A549 (cell line): ENCODE results near the gene ARPC1B. TPM values are rescaled to one million over a fixed set of nuclear protein-coding genes. Genes with fewer than 3 reads are reported as not detected.
"Not testable (repeated sequence)": the region's sequence is repeated elsewhere in the genome, so short reads cannot be mapped to it uniquely, and the experiment has no call there.

ENCODE experiments used
- ATAC-seq, 2 experiments: fragments of 200-7000 bp in 1 of 2; fragments of >200 bp in 1 of 2; cut with Nextera tagmentation in 1 of 2; cut with Tn5 transposase in 1 of 2; 3 replicates each; pipeline versions ENCODE4 v1.8.0 to v1.9.1; 2018 to 2020; ENCODE audit warnings: mild to moderate bottlenecking in 1 of 2, moderate library complexity in 1 of 2
- CTCF ChIA-PET: fragments of 300-600 bp; sonication (Branson Sonifier 250); formaldehyde crosslinking; extraction: SDS; loops from one replicate; lab custom pipeline; 2021; ENCODE audit warnings: antibody characterized with exemption, inconsistent platforms; lab: Yijun Ruan, JAX
- POLR2A ChIA-PET: fragments of 350-600 bp; formaldehyde crosslinking; extraction: SDS; loops from one replicate; lab custom pipeline; 2021; ENCODE audit warnings: antibody characterized with exemption, inconsistent platforms; lab: Yijun Ruan, JAX
- DNase-seq, 2 experiments: peaks; one replicate each; pipeline versions ENCODE4 v3.0.0 to v3.0.0-alpha.2; 2011 to 2016; ENCODE audit warnings: low read depth in 1 of 2, low spot score in 1 of 2
- FAIRE-seq: peaks from 2 replicates; lab custom pipeline; 2011; peaks lifted over from hg19 to GRCh38; lab: Jason Lieb, UNC
- H3K27ac ChIP-seq, 2 experiments: fragments of >200 bp; sonication (Bioruptor Twin); formaldehyde crosslinking; 3 replicates each; pipeline ENCODE4 v1.5.1; 2016 to 2017
- H3K4me1 ChIP-seq: fragments of >200 bp; sonication (Bioruptor Twin); formaldehyde crosslinking; 3 replicates; pipeline ENCODE4 v1.6.1; 2016
- H3K4me2 ChIP-seq: fragments of >200 bp; sonication (Bioruptor Twin); formaldehyde crosslinking; 3 replicates; pipeline ENCODE4 v1.6.1; 2016
- H3K4me3 ChIP-seq: fragments of >200 bp; sonication (Bioruptor Twin); formaldehyde crosslinking; 3 replicates; pipeline ENCODE4 v1.5.1; 2016
- H3K9me3 ChIP-seq: fragments of >200 bp; sonication (Bioruptor Twin); formaldehyde crosslinking; 3 replicates; pipeline ENCODE4 v1.6.1; 2016
- BHLHE40 ChIP-seq: IDR thresholded peaks from 2 replicates; pipeline ENCODE4 v1.6.1; 2012; ENCODE audit warnings: low read depth, low read length, inconsistent platforms
- CBX8 ChIP-seq: fragments of 200-600 bp; sonication (generic); IDR thresholded peaks from 2 replicates; pipeline ENCODE4 v1.6.1; 2016
- CHD4 ChIP-seq: fragments of 200-600 bp; sonication (generic); IDR thresholded peaks from 2 replicates; pipeline ENCODE4 v1.6.1; 2016; ENCODE audit warnings: antibody characterized with exemption, mild to moderate bottlenecking, borderline replicate concordance
- EHF ChIP-seq: fragments of 250-450 bp; sonication (Bioruptor Pico); IDR thresholded peaks from 2 replicates; pipeline ENCODE4 v1.5.0; 2020; ENCODE audit warnings: mild to moderate bottlenecking
- EHMT2 ChIP-seq: fragments of 200-600 bp; sonication (generic); IDR thresholded peaks from 2 replicates; pipeline ENCODE4 v1.6.1; 2016; ENCODE audit warnings: antibody characterized with exemption, low read depth, mild to moderate bottlenecking, moderate library complexity
- ESRRA ChIP-seq: fragments of 150-350 bp; IDR thresholded peaks from 2 replicates; pipeline ENCODE4 v1.6.1; 2014; ENCODE audit warnings: mild to moderate bottlenecking, low read length, borderline replicate concordance
- GATA3 ChIP-seq: IDR thresholded peaks from 2 replicates; pipeline ENCODE4 v1.6.1; 2012; ENCODE audit warnings: borderline replicate concordance
- HEYL ChIP-seq: fragments of 250-450 bp; sonication (Bioruptor Pico); IDR thresholded peaks from 2 replicates; pipeline ENCODE4 v1.8.0; 2021; ENCODE audit warnings: mild to moderate bottlenecking, moderate library complexity
- HOXA7 ChIP-seq: fragments of 250-450 bp; sonication (Bioruptor Pico); IDR thresholded peaks from 2 replicates; pipeline ENCODE4 v1.5.0; 2020; ENCODE audit warnings: mild to moderate bottlenecking, moderate library complexity
- HOXB13 ChIP-seq: fragments of 250-450 bp; sonication (Bioruptor Pico); IDR thresholded peaks from 2 replicates; pipeline ENCODE4 v1.5.0; 2020; ENCODE audit warnings: low read depth, mild to moderate bottlenecking, moderate library complexity
- HOXB5 ChIP-seq: fragments of 250-450 bp; sonication (Bioruptor Pico); IDR thresholded peaks from 2 replicates; pipeline ENCODE4 v1.5.0; 2020; ENCODE audit warnings: mild to moderate bottlenecking, moderate library complexity
- MAFK ChIP-seq: fragments of 450-650 bp; IDR thresholded peaks from 2 replicates; pipeline ENCODE4 v1.6.1; 2014; ENCODE audit not compliant: partially characterized antibody
- MAZ ChIP-seq: fragments of 150-350 bp; IDR thresholded peaks from 2 replicates; pipeline ENCODE4 v1.6.1; 2014; ENCODE audit warnings: antibody characterized with exemption, low read depth, low read length, borderline replicate concordance
- MYC ChIP-seq: IDR thresholded peaks from 2 replicates; pipeline ENCODE4 v1.6.1; 2012; ENCODE audit warnings: mild to moderate bottlenecking, inconsistent platforms, low read length, improper control_type of control experiment, borderline replicate concordance
- NPAS2 ChIP-seq: fragments of 250-450 bp; sonication (Bioruptor Pico); IDR thresholded peaks from 2 replicates; pipeline ENCODE4 v1.8.0; 2022; ENCODE audit warnings: mild to moderate bottlenecking, moderate library complexity, borderline replicate concordance
- POLR2A ChIP-seq: IDR thresholded peaks from 2 replicates; pipeline ENCODE4 v1.6.1; 2012; ENCODE audit warnings: mild to moderate bottlenecking, low read length
- POLR2AphosphoS2 ChIP-seq: conservative IDR thresholded peaks from 2 replicates; pipeline ENCODE4 v1.6.1; 2012; ENCODE audit warnings: low read length, improper control_type of control experiment, inconsistent platforms
- TP53 ChIP-seq: fragments of 250-450 bp; sonication (Bioruptor Pico); IDR thresholded peaks from 2 replicates; pipeline ENCODE4 v1.5.0; 2021; ENCODE audit warnings: mild to moderate bottlenecking, moderate library complexity
- ZFP36 ChIP-seq: fragments of 450-650 bp; IDR thresholded peaks from 2 replicates; pipeline ENCODE4 v1.6.1; 2014; ENCODE audit warnings: borderline replicate concordance; ENCODE audit not compliant: partially characterized antibody
- ZNF302 ChIP-seq: fragments of 250-450 bp; sonication (Bioruptor Pico); IDR thresholded peaks from 2 replicates; pipeline ENCODE4 v1.9.0; 2021; ENCODE audit warnings: inconsistent platforms, mild to moderate bottlenecking, moderate library complexity
- ZSCAN20 ChIP-seq: fragments of 250-450 bp; sonication (Bioruptor Pico); IDR thresholded peaks from 2 replicates; pipeline ENCODE4 v1.8.0; 2022; ENCODE audit warnings: mild to moderate bottlenecking, moderate library complexity
- WGBS: methylation state at CpG from one replicate; pipeline ENCODE4 v1.1.6; 2017; ENCODE audit errors: missing lambda C conversion rate; 5-methylcytosine and 5-hydroxymethylcytosine counted together
- polyA plus RNA-seq, 4 experiments: library from polyadenylated mRNA; depleted of rRNA in 3 of 4; stranded (reverse); fragments of >200 nt; fragmentation: RNase III in 1 of 4; extraction: RNeasy Plus Mini Kit Qiagen cat#74134 plus additional on column Dnase treatment in 1 of 4; gene quantifications; 2 replicates in 3 of 4; 3 replicates in 1 of 4; pipeline ENCODE4 v1.2.3, GENCODE V29; 2011 to 2017
- TF ChIP-seq, protein P1 (sequence below): fragments of 250-450 bp; sonication (Bioruptor Pico); IDR thresholded peaks from 2 replicates; pipeline ENCODE4 v1.5.0; 2020; ENCODE audit warnings: low read depth, mild to moderate bottlenecking, moderate library complexity
- TF ChIP-seq, protein P2 (sequence below): fragments of 450-650 bp; IDR thresholded peaks from 2 replicates; pipeline ENCODE4 v1.6.1; 2014; ENCODE audit warnings: antibody characterized with exemption
- TF ChIP-seq, protein P3 (sequence below): IDR thresholded peaks from 2 replicates; pipeline ENCODE4 v1.6.1; 2012
- TF ChIP-seq, protein P4 (sequence below): fragments of >200 bp; sonication (Bioruptor Twin); formaldehyde crosslinking; IDR thresholded peaks from 3 replicates; pipeline ENCODE4 v1.6.1; 2016

ARPC1B gene
- polyA plus RNA-seq, 2 of the 4 experiments (the other 2 are of a cell fraction), result 197 to 294 TPM

DNA sequence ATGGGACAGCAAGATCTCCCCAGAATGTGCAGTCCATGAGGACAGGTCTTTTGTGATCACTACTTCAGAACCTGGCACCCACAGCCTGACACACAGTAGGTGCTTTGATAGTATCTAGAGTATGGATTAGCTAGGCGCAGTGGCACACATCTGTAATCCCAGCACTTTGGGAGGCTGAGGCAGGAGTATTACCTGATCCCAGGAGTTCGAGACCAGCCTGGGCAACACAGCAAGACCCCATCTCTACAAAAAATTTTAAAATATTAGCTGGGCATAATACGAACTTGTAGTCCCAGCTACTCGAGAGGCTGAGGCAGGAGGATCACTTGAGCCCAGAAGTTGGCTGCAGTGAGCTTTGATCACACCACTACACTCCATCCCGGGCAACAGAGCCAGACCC is 22.3 kb upstream of the ARPC1B start (continued):
- no peak for TF ChIP-seq NPAS2 (CRISPR knock-in tag)
- TF ChIP-seq, protein P1, sequence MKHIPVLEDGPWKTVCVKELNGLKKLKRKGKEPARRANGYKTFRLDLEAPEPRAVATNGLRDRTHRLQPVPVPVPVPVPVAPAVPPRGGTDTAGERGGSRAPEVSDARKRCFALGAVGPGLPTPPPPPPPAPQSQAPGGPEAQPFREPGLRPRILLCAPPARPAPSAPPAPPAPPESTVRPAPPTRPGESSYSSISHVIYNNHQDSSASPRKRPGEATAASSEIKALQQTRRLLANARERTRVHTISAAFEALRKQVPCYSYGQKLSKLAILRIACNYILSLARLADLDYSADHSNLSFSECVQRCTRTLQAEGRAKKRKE (CRISPR knock-in tag), result no peak
- TF ChIP-seq, all 56 proteins: peak for 0

DNA sequence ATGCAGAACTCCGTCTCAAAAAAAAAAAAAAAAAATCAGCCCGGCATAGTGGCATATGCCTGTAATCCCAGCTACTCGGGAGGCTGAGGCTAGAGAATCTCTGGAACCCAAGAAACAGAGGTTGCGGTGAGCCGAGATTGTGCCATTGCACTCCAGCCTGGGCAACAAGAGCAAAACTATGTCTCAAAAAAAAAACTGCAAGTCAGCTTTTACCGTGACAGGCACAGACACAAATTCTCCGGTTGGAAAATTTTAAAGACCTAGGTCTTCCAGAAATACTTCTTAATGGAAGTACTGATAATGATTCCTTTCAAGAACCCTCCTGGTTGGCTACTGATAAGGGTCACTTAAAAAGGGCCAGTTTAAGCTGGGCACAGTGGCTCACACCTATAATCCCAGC is 19.4 kb upstream of the ARPC1B start:
- 91% methylated on average over 7 of the region's 7 CpGs for whole genome bisulfite sequencing
- Histone ChIP-seq H3K4me2 (no peak overlapping the region), H3K27ac (no peak overlapping the region), H3K4me3 (no peak overlapping the region), H3K4me1 (no peaks in the 10 kb centered on the region), H3K9me3 (no peaks in the 10 kb centered on the region)
- TF ChIP-seq CBX8, result no peak
- no peak for TF ChIP-seq TP53 (CRISPR knock-in tag)
- TF ChIP-seq HOXB5 (CRISPR knock-in tag), result no peak
- TF ChIP-seq HOXB13, result no peak
- TF ChIP-seq ZNF302 (CRISPR knock-in tag), result no peak
- TF ChIP-seq MAFK, result peak; percentile 70
- CTCF ChIA-PET, result interaction anchor here (1.6 to 2.3 kb wide), 3 partner anchors 12 to 42 kb away, joined by 3 to 4 read pairs (median 4); no protein-coding TSS in a partner anchor
- no peak for DNase-seq
- POLR2A ChIA-PET, result no interaction called here
- ATAC-seq, result no peak
- no peak for FAIRE-seq

DNA sequence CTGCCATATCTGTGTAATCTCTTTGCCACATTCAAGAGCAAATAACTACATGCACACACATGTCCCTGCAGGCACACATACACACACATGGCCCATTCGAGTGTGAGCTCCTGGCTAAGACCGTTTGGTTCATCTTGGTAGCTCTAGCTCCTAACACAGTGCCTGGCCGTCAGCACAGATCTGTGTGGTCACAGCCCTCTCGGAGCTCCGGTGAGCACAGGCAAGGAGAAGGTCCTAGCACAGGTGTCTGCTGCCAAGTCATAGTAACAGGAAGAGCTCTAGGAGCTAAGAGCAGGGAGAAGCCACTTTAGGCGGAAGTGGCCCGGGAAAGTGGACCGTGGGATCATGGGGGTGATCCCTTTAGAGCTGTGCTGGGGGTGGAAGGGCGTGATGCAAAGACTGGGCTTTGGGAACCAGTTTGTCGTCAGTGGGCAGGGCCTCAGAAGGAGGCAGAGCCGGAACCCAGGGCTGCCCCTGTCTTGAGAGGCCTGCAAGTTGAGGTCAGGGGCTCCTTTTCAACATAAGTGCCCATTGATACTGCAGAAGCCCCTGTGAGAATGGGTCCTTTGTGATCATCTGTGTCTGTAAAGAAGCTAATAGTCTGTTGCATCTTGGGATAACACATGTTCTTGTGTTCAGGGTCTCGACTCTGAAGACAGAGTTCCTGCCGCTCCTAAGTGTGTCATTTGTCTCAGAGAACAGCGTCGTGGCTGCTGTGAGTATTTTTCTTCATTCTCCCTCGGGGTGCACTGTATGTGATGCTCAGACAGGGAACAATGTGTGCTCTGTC is 16.6 kb upstream of the ARPC1B start:
- ChIA-PET POLR2A (interaction anchor here (0.6 to 1.0 kb wide), 2 partner anchors 17 to 30 kb away, joined by 3 to 6 read pairs; no protein-coding TSS in a partner anchor), CTCF (interaction anchor here (0.6 to 0.8 kb wide), 2 partner anchors 29 to 341 kb away, joined by 3 read pairs; no protein-coding TSS in a partner anchor)
- Histone ChIP-seq H3K9me3 (no peaks in the 10 kb centered on the region), H3K4me2 (no peak overlapping the region), H3K4me3 (no peak overlapping the region), H3K27ac (no peak overlapping the region), H3K4me1 (no peaks in the 10 kb centered on the region)
- no peak for TF ChIP-seq HOXB5 (CRISPR knock-in tag)
- TF ChIP-seq ZFP36, result no peak
- TF ChIP-seq, protein P2, sequence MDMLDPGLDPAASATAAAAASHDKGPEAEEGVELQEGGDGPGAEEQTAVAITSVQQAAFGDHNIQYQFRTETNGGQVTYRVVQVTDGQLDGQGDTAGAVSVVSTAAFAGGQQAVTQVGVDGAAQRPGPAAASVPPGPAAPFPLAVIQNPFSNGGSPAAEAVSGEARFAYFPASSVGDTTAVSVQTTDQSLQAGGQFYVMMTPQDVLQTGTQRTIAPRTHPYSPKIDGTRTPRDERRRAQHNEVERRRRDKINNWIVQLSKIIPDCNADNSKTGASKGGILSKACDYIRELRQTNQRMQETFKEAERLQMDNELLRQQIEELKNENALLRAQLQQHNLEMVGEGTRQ, result no peak
- no peak for TF ChIP-seq GATA3
- TF ChIP-seq, protein P3, sequence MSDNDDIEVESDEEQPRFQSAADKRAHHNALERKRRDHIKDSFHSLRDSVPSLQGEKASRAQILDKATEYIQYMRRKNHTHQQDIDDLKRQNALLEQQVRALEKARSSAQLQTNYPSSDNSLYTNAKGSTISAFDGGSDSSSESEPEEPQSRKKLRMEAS, result no peak
- TF ChIP-seq, protein P4, sequence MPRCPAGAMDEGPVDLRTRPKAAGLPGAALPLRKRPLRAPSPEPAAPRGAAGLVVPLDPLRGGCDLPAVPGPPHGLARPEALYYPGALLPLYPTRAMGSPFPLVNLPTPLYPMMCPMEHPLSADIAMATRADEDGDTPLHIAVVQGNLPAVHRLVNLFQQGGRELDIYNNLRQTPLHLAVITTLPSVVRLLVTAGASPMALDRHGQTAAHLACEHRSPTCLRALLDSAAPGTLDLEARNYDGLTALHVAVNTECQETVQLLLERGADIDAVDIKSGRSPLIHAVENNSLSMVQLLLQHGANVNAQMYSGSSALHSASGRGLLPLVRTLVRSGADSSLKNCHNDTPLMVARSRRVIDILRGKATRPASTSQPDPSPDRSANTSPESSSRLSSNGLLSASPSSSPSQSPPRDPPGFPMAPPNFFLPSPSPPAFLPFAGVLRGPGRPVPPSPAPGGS, result no peak
- TF ChIP-seq EHMT2, result no peak
- no peak for TF ChIP-seq BHLHE40
- TF ChIP-seq HOXA7 (CRISPR knock-in tag), result no peak
- TF ChIP-seq MYC, result no peak
- TF ChIP-seq POLR2A, result no peak
- no peak for TF ChIP-seq POLR2AphosphoS2
- no peak for TF ChIP-seq ZSCAN20
- TF ChIP-seq MAZ, result no peak
- TF ChIP-seq CHD4, result no peak
- no peak for TF ChIP-seq HEYL
- no peak for TF ChIP-seq ESRRA
- no peak for TF ChIP-seq EHF (CRISPR knock-in tag)
- no peak for DNase-seq
- WGBS, result 87% methylated on average over 16 of the region's 16 CpGs
- ATAC-seq, result no peak; a peak in 1 of 6 replicates
- no peak for FAIRE-seq

DNA sequence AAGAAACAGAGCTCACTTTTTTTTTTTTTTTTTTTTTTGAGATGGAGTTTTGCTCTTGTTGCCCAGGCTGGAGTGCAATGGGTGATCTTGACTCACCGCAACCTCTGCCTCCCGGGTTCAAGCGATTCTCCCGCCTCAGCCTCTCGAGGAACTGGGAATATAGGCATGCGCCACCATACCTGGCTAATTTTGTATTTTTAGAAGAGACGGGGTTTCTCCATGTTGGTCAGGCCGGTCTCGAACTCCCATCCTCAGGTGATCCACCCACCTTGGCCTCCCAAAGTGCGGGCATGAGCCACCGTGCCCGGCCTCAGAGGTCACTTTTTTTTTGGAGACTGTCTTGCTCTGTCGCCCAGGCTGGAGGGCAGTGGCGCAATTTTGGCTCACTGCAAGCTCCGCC is 16.0 kb upstream of the ARPC1B start:
- H3K4me3 ChIP-seq, ATAC-seq, FAIRE-seq, H3K4me2 ChIP-seq, H3K9me3 ChIP-seq, DNase-seq, H3K4me1 ChIP-seq, H3K27ac ChIP-seq, POLR2A ChIA-PET: not testable (repeated sequence)
- CTCF ChIA-PET, result interaction anchor here (0.6 kb wide), 1 partner anchor 341 kb away, joined by 3 read pairs; no protein-coding TSS in a partner anchor
- WGBS, result 93% methylated on average over 15 of the region's 15 CpGs
